Measurements from ENCODE around the gene SSBP3. TPM values are rescaled to one million over a fixed set of nuclear protein-coding genes. Genes with fewer than 3 reads are reported as not detected.

The SSBP3 gene
- total RNA-seq, 1 experiment from 2014 or later: 15.0 TPM

DNA sequence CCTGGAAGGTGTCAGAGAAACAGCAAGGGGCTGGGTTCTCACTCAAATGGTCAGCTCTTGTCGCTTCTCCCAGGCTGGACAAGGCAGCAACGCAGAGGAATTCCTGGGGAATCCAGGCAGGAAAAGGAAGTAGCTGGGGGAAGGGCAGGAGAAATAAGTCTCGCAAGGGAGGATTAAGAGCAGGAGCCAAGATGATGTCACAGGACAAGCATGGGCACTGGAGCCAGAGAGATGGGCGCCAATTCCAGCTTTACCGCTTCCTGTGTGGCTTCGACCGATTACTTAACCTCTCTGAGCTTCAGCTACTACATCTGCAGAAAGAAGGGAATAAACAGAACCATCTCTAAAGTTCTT lies 70.5 kb downstream of the SSBP3 start:
- H3K4me3 ChIP-seq (ENCODE audit: low read length): no peak overlapping the region
- ATAC-seq: peak; percentile 64
- ChIA-PET POLR2A (ENCODE audit: unreplicated experiment) (no interaction called here), CTCF (no interaction called here)
- H3K9ac ChIP-seq (ENCODE audit: low read length): no peak overlapping the region
- no peaks in the 10 kb centered on the region for H3K9me2 ChIP-seq (replicated peaks; ENCODE audit: low read length)
- H3K27ac ChIP-seq (ENCODE audit: low read length): no peak overlapping the region
- intact Hi-C loops (cut with micrococcal nuclease): no loop called here
- no peaks in the 10 kb centered on the region for H4K20me1 ChIP-seq (ENCODE audit: low read length)
- BruUV-seq (replicated peaks): no TSS peak
- H3K27me3 ChIP-seq (ENCODE audit: low read length): no peaks in the 10 kb centered on the region
- no peak overlapping the region for H2AFZ ChIP-seq (ENCODE audit: low read length)
- H3K79me2 ChIP-seq (ENCODE audit: low read length): no peaks in the 10 kb centered on the region
- H3K36me3 ChIP-seq (ENCODE audit: low read depth, low read length): no peaks in the 10 kb centered on the region
- no peaks in the 10 kb centered on the region for H3F3A ChIP-seq (ENCODE audit: low read length, unreplicated experiment)
- no peak overlapping the region for H3K4me2 ChIP-seq (ENCODE audit: low read length)
- peak; percentile 33 for DNase-seq
- 0 out of 2 replicates have a peak, but pooled peaks cover 3% of the 10 kb centered on the region for H3K4me1 ChIP-seq (ENCODE audit: insufficient read depth, low read length)
- TF ChIP-seq EZH2 (IDR thresholded peaks at IDR 0.05; ENCODE audit: low read length, unreplicated experiment): no peak
- no peaks in the 10 kb centered on the region for H3K9me3 ChIP-seq (ENCODE audit: low read length)

- ATAC-seq: no peak
These were observed 71.0 kb downstream of the SSBP3 start for GRCh38 chr1:54335011-54335754.

DNA sequence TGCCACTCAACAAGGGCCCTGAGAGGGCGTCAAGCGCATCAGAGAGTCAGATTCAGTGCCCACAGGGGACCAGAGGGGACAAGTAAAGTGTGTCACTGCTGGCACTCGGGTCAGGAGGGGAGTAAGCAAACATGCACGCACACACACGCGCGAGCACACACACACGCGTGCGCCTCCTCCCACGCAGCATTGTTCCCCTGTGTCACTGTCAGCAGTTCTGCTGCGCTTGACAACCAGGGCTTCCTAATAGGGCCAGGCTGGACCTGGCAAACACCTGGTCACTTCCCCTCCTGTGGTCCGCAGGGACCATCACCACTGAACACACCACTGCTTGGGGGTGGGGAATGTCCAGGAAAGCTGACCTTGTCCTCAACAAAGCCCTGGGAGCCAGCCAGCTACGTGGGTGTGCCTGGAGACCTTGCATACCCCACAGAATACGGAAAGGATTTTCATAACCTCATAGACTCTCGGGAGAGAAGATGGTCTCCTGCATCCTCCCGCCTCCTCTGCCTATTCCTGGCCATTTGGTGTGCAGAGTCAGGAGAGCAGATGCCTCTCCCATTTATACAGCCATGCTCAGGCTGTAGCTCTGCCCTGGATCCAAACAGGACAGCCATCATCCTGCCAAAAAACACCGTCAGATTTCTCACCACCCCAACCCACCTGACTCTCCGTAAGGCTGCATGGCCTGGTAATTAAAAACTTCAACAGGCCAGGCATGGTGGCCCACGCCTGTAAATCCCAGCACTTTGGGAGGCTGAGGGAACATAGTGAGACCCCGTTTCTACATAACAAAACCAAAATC lies 73.2 kb downstream of the SSBP3 start:
- Histone ChIP-seq H3K27ac (ENCODE audit: low read length) (no peak overlapping the region), H3K9me3 (ENCODE audit: low read length) (no peaks in the 10 kb centered on the region), H3K4me3 (ENCODE audit: low read length) (no peak overlapping the region), H2AFZ (ENCODE audit: low read length) (no peak overlapping the region), H3K36me3 (ENCODE audit: low read depth, low read length) (no peaks in the 10 kb centered on the region), H3K79me2 (ENCODE audit: low read length) (no peaks in the 10 kb centered on the region), H3K27me3 (ENCODE audit: low read length) (no peaks in the 10 kb centered on the region), H3K9me2 (replicated peaks; ENCODE audit: low read length) (no peaks in the 10 kb centered on the region), H3K4me2 (ENCODE audit: low read length) (no peak overlapping the region), H3F3A (ENCODE audit: low read length, unreplicated experiment) (no peaks in the 10 kb centered on the region), H3K9ac (ENCODE audit: low read length) (no peak overlapping the region), H3K4me1 (ENCODE audit: insufficient read depth, low read length) (0 out of 2 replicates have a peak, but pooled peaks cover 3% of the 10 kb centered on the region), H4K20me1 (ENCODE audit: low read length) (no peaks in the 10 kb centered on the region)
- POLR2A ChIA-PET (ENCODE audit: unreplicated experiment): interaction anchor here (0.7 kb wide), 1 partner anchor 651 kb away, joined by 3 read pairs; no protein-coding TSS in a partner anchor
- no TSS peak for BruUV-seq (replicated peaks)
- CTCF ChIA-PET: no interaction called here
- intact Hi-C loops (cut with micrococcal nuclease): no loop called here
- DNase-seq (no peak), ATAC-seq (no peak)
- TF ChIP-seq EZH2 (IDR thresholded peaks at IDR 0.05; ENCODE audit: low read length, unreplicated experiment) (no peak), EZH2phosphoT487 (IDR thresholded peaks at IDR 0.05; ENCODE audit: borderline replicate concordance, low read length) (no peak), CTCF (conservative IDR thresholded peaks at IDR 0.05; ENCODE audit: low read depth, low read length) (no peak)

More at GRCh38 chr1:54335011-54335754, 71.0 kb downstream of the SSBP3 start:
- Histone ChIP-seq H3K9me3 (ENCODE audit: low read length) (no peaks in the 10 kb centered on the region), H3K4me3 (ENCODE audit: low read length) (no peak overlapping the region), H4K20me1 (ENCODE audit: low read length) (no peaks in the 10 kb centered on the region), H3K4me2 (ENCODE audit: low read length) (no peak overlapping the region), H3K36me3 (ENCODE audit: low read depth, low read length) (no peaks in the 10 kb centered on the region), H3F3A (ENCODE audit: low read length, unreplicated experiment) (no peaks in the 10 kb centered on the region), H3K27ac (ENCODE audit: low read length) (no peak overlapping the region), H3K4me1 (ENCODE audit: insufficient read depth, low read length) (0 out of 2 replicates have a peak, but pooled peaks cover 3% of the 10 kb centered on the region), H2AFZ (ENCODE audit: low read length) (no peak overlapping the region), H3K79me2 (ENCODE audit: low read length) (no peaks in the 10 kb centered on the region), H3K27me3 (ENCODE audit: low read length) (no peaks in the 10 kb centered on the region), H3K9me2 (replicated peaks; ENCODE audit: low read length) (no peaks in the 10 kb centered on the region), H3K9ac (ENCODE audit: low read length) (no peak overlapping the region)
- TF ChIP-seq EZH2 (IDR thresholded peaks at IDR 0.05; ENCODE audit: low read length, unreplicated experiment) (no peak), EZH2phosphoT487 (IDR thresholded peaks at IDR 0.05; ENCODE audit: borderline replicate concordance, low read length) (no peak), CTCF (conservative IDR thresholded peaks at IDR 0.05; ENCODE audit: low read depth, low read length) (no peak)
- intact Hi-C loops (cut with micrococcal nuclease): no loop called here
- CTCF ChIA-PET: no interaction called here
- BruUV-seq (replicated peaks): no TSS peak
- DNase-seq: no peak
- POLR2A ChIA-PET (ENCODE audit: unreplicated experiment): no interaction called here
